NCI-H2227 (cell line): ENCODE data around the gene ZNF468.
"Not testable (repeated sequence)": the region's sequence is repeated elsewhere in the genome, so short reads cannot be mapped to it uniquely, and the experiment has no call there.

ENCODE experiments used
- DNase-seq: peaks from one replicate; lab custom pipeline; 2025; ENCODE audit not compliant: unreplicated experiment; lab: John Stamatoyannopoulos, UW

The ZNF468 gene

DNA sequence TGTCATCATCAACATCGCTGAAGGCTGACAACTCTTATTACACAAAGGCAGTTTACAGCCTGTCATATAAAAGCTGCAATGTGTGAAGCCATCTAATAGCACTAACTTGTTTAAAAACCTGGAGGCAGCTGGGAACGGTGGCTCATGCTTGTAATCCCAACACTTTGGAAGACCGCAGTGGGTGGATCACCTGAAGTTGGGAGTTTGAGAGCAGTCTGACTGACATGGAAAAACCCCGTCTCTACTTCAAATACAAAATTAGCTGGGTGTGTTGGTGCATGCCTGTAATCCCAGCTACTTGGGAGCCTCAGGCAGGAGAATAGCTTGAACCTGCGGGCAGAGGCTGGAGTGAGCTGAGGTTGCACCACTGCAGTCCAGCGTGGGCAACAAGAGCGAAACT, 27.6 kb downstream of the ZNF468 start:
- not testable (repeated sequence) for DNase-seq

DNA sequence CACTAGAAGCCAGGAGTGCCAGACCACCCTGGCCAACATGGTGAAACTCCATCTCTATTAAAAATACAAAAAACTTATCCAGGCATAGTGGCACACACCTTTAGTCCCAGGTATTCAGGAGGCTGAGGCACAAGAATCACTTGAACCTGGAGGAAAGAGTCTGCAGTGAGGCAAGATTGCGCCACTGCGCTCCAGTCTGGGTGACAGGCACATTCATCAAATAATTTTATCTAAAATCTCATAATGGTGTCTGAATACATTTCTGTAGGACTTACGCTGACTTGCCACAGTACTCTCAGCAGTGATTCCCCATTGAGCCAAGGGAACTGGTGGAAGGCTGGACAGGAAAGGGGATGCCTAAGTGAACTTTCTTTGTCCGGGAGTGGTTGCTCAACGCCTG, 31.7 kb downstream of the ZNF468 start:
- no peak for DNase-seq

DNA sequence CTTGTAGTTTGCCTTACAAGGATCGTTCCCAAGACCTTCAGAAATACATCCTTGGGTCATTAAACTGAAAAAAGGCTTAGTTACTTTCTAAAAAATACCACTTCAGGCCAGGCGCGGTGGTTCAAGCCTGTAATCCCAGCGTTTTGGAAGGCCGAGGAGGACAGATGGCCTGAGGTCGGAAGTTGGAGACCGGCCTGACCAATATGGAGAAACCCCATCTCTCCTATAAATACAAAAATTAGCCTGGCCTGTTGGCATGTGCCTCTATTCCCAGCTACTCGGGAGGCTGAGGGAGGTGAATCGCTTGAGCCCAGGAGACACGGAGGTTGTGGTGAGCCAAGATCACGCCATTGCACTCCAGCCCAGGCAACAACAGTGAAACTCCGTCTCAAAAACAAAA, 33.7 kb downstream of the ZNF468 start:
- DNase-seq: no peak

DNA sequence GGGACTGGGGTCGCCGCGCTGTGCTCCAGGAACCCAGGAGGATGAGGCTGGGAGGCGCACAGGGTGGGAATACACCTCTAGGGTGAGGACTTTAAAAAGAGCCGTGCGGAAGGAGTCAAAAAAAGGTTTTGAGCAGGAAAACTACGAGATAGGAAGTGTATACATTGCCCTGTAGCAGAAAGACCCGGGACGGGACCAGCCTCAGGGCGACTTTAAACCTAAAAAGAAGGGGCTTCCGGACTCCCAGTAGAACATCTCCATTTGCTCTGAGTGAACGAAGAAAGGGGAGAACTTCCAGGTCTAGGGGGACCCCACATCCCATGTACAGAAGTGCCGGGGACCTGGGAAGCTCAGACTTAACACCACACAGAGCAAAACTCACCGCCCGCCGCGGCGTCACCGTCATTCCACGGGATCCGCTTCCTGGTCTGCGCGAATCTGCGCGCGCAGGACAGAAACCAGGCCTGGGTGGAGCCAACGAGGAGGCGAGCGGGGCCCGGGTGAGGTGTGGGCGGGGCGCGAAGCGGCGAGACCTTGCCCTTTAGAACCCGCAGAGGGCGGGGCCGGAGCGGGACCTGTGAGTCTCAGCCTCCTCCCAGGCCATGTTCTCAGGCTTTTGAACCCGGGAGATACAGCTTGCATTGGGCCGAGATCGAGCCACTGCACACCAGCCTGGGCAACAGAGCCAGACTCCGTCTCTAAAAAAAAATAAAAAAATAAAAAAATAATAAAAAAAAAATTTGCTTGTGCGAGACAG, 36.0 kb downstream of the ZNF468 start, which contains the start of gene ZNF28:
ZNF28 (minus strand) TSS at position 430 of the 757 bp plus-strand sequence. CDS start 3,675 bp downstream, outside the sequence.
- peak; percentile 87 for DNase-seq

GRCh38 chr19:52820472-52821203, 36.8 kb downstream of the ZNF468 start:
- peak; percentile 76 for DNase-seq

- DNase-seq: no peak
These were observed 47.6 kb downstream of the ZNF468 start for GRCh38 chr19:52809801-52810200.

GRCh38 chr19:52799950-52800640, 57.3 kb downstream of the ZNF468 start:
- DNase-seq: not testable (repeated sequence)

GRCh38 chr19:52789440-52789839, 68.0 kb downstream of the ZNF468 start:
- DNase-seq: no peak
